NCI-H1417 (cell line): ENCODE results near the gene TRIM63.
"Not testable (repeated sequence)": the region's sequence is repeated elsewhere in the genome, so short reads cannot be mapped to it uniquely, and the experiment has no call there.

Experiments used
- DNase-seq, 3 experiments: peaks; one replicate each; lab custom pipeline; 2025; lab: John Stamatoyannopoulos, UW

The TRIM63 gene

GRCh38 chr1:26067432-26067911 is at the start of gene TRIM63:
TSS of gene TRIM63 (minus strand) at chr1:26067630. CDS start at chr1:26067494, 136 bp downstream.
- no peak for DNase-seq

DNA sequence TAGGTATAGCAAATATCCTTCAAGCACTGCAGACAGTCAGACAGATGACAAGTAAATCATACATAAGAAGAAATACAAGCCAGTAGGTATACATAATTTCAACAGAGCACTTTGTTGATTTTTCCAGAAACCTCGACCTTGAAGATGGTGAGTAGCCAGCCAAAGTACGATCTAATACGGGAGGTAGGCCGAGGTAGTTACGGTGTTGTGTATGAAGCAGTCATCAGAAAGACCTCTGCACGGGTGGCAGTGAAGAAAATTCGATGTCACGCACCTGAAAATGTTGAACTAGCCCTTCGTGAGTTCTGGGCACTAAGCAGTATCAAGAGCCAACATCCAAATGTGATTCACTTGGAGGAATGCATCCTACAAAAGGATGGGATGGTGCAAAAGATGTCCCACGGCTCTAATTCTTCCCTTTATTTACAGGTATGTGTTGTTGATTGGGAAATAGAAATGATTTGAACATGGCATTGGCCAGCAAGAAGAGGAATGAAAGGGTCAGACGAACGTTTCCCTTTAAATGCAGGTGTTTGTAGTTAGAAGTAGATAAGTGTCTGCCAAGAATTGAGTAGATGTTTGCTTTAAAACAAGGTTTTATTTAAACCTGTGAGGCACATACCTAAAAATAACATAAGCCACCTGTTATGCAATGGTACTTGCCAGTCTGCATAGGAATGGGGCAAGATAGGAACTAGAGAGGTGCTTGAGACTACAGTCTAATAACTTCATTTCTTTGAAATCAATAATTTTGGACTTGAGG is 46.9 kb upstream of the TRIM63 start:
- no peak for DNase-seq

- DNase-seq, result peak; percentile 74 to 87 (median 75)
Observed at GRCh38 chr1:26112407-26112775, 45.0 kb upstream of the TRIM63 start.

GRCh38 chr1:26111530-26112406 is 44.3 kb upstream of the TRIM63 start, which contains the start of gene PDIK1L:
TSS of gene PDIK1L (plus strand) at chr1:26111824. CDS start at chr1:26114309, 2,485 bp downstream.
- DNase-seq, result peak; percentile 95

DNA sequence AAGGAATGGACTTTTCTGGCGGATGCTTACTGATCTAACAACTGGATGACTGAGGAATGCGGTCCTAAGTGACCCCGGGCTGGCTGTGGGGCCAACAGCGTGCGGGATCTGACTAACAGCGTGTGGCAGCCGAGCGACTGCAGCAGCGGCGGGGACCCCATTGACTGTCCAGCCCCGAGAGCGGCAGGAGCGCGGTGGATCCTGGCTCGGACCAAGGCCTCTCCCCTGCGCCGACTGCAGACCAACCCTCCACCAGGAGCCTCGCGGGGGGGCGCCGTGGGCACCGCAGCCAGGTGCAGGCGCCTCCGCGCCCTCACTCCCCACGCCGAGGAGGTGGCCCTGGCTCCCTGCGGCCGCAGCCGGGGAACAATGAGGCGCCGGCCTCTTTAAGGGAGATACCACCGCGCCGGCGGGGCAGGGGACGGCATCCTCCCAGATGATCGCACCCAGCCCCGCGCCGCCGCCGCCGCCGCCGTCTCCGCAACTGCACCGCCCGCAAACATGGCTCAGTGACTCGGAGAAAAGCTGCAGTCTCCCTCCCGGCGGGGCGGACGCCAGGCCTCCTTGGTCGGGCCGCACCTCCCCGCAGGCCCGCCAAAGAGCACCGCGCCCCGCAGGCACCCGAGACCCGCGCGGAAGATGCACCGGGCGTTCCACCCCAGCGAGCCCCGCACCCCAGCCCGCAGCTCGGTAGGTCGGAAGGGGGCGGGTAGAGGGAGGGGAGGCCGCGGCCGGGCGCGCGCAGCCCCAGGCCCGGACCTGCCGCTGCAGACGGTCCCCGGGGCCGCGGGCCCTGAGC is 43.5 kb upstream of the TRIM63 start:
- DNase-seq, result peak; percentile 88 to 93 (median 89)

DNA sequence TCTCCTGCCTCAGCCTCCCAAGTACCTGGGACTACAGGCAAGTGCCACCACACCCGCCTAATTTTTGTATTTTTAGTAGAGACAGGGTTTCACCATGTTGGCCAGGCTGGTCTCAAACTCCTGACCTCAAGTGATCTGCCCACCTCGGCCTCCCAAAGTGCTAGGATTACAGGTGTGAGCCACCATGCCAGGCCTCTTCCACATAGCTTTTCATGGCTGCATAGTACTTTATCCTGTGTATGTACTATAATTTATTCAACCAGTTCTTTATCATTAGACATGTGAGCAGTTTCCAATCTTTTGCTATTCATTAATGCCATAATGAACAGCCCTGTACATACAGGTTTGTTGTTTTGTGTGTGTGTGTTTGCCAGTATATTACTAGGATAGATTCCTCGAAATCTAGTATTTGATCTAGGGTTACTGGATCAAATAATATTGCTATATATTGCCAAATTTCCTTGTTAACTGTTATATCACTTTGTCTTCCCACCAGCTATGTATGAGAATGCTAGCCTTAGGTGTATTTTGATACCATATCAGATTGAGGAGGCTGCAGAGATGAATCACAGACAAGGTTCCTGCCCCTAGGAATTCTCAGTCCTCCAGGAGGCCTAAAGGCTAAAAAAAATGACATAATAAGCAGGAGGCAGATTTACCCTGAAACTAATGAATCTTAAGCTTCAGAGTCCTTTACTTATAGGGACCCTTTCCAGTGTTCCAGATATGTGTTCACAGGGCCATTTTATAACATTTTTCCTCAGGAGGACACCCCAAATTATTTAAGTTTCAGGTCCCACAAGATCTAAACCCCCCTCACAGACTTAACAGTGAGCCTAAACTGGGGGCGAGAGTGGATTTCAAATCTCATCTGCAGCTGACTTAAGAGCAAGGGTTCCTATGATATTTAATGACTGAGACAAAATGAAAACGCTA is 42.1 kb upstream of the TRIM63 start:
- peak in 1 of 3 experiments; percentile 39 for DNase-seq

- DNase-seq, result not testable (repeated sequence)
Observed at GRCh38 chr1:26105226-26105548, 37.8 kb upstream of the TRIM63 start.

GRCh38 chr1:26102526-26102925 is 35.1 kb upstream of the TRIM63 start:
- no peak for DNase-seq

- no peak for DNase-seq
Observed at GRCh38 chr1:26102119-26102518, 34.7 kb upstream of the TRIM63 start.

DNA sequence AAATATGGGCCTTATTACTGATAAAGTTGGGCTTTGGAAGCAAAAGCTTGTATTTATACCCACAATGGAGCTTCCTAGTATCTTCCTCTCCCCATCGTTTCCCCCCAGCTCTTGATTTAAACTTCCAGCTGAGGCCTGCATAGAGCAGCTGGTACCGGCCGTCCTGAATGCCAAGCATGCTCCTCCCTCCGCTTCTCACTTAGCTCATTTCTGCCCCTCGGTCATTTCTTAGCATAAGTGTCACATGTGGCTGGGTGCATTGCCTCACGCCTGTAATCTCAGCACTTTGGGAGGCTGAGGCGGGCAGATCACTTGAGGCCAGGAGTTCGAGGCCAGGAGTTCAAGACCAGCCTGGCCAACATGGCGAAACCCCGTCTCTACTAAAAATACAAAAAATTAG is 32.8 kb upstream of the TRIM63 start:
- not testable (repeated sequence) for DNase-seq

GRCh38 chr1:26099780-26100179 is 32.4 kb upstream of the TRIM63 start:
- DNase-seq, result no peak

- no peak for DNase-seq
Observed at GRCh38 chr1:26098602-26099001, 31.2 kb upstream of the TRIM63 start.

DNA sequence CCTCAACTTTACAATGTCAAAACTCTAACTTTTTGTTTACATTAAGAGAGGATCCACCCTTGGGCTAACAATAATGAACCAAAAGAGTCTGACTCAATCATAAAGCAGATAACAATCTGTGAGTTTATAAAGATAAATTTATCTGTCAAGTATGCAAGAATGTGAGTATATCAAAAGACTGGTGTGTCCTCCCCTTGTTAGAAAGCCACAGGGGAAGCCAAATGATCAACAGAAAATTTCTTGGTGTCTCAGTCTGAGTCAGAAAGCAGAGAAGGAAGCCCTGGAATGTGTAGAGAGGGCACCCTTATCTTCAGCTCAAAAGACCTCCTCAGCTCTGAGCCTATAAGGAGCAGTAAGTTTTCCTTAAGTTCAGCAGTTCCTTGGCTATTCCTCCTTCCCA is 30.3 kb upstream of the TRIM63 start:
- DNase-seq, result no peak

DNA sequence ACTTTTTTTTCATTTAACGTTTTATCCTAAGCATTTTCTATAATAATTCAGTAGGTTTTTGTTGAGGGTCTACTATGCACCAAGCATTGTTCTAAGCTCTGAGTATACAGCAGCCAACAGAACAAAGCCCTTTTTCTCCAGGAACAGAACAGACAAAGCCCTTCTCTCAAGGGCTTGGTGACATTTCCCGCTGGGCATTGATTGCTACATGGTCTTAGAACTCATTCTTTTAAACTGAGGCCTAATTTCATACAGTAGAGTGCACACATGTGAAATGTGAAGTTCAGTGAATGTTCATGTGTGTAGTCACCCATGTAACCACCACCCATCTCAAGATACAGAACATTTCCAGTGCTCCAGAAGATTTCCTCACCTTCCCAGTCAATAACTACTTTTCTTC is 29.0 kb upstream of the TRIM63 start:
- no peak for DNase-seq

DNA sequence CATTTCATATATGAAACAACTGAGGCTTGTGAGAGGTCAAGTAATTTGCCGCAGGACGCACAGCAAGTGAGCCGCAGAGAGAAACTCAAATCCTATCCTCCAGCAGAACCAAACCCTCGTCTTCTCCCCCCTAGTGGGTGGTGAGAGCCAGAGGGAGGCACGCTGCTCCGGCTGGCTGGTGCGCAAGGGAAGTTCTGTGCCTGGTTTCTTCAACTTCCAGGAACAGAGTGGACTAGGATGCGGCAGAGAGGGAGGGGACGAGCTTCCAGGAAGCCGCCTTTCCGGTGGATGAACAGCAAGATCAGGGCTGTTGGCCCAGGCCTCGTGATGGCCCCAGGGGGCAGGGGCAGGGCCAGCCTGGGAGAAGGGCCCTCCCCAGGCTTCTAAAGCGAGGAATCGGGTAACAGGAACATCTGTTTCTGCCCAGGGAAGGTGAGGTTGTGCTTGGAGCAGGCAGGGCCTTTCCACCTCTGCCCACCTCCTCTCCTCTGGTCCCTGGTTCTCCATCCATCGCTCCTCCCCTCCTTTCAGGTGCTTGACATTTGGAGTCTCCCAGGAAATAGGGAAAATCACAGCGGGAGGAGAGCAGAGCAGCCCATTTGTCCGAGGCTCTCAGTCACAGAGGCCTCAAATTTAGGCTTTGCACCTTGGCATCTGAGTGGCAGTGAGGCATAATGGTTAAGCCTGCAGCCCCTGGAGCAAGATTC is 27.4 kb upstream of the TRIM63 start:
- peak; percentile 53 to 74 (median 55) for DNase-seq

DNA sequence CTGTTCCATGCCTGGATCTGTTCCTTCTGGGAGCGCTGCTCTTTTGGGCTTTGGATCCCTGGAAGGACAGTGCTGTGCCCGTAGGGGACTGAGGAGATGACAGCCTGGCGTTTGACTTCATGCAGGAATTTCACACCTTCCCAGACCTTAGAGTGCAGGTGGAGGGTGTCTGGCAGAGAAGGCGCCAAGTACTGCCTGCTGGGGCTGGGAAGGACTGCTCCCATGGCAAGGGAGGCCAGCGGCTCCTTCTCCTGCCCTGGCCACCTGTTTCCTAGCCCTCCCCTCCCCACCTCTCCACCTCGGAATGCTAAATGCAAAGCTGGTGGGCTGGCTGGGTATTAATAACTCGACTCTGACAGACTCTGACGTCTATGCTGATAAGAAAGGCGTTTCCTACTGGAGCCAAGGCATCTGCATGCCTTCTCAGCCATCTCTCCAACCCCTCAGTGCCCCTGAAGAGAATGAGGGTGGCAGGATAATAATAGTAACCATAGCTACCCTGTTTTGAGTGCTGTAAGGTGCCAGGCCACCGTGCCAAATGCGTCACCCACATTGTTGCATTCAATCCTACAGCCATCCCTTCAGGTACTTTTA is 26.7 kb upstream of the TRIM63 start:
- DNase-seq, result peak in 2 of 3 experiments; percentile 47 to 66

DNA sequence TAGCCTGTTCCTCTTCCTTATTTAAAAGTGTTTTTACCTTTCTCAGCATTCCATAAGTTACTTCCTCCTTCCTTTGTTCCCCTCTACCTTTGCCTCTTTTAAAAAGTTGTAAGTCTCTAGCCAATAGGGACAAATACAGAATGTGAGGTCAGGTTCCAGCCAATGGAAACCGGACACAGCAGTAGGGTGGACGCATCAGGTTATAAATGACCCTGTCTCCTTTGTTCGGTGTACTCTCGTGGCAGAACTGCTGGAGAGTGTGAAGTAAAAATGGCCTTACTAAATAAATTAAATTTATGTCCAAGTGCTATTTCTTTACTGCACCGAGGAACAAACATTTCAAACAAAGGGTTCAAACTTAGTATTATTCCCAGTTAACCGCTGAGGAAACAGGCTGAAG is 26.1 kb upstream of the TRIM63 start:
- peak in 1 of 3 experiments; percentile 38 for DNase-seq

- no peak for DNase-seq
Observed at GRCh38 chr1:26092422-26092821, 25.0 kb upstream of the TRIM63 start.

DNA sequence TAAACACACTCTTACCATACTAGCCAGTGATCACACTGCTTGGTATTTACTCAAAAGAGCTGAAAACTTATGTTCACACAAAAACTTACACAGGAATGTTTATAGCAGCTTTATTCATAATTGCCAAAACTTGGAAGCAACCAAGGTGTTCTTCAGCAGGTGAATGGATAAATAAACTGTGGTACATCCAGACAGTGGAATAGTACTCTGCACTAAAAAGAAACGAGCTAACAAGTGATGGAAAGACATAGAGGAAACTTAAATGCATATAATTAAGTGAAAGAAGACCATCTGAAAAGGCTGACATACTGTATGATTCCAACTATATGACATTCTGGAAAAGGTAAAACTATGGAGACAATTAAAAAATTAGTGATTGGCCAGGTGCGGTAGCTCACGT is 23.5 kb upstream of the TRIM63 start:
- DNase-seq, result no peak

- DNase-seq, result no peak
Observed at GRCh38 chr1:26089125-26089524, 21.7 kb upstream of the TRIM63 start.
